Fibroblast of the aortic adventitia (primary cell): ENCODE measurements around the gene CACNB1. TPM values are rescaled to one million over a fixed set of nuclear protein-coding genes. Genes with fewer than 3 reads are reported as not detected.

ENCODE experiments used
- DNase-seq: peaks from one replicate; pipeline ENCODE4 v3.0.0-alpha.2; 2010; ENCODE audit warnings: low read depth
- H3K4me3 ChIP-seq: 2 replicates; pipeline ENCODE4 v1.5.1; 2011; ENCODE audit warnings: low read depth, mild to moderate bottlenecking, control low read depth, low read length, moderate library complexity
- total RNA-seq: library from RNA; depleted of rRNA; stranded (reverse); fragments of >200 nt; gene quantifications from 2 replicates; pipeline ENCODE4 v1.2.3, GENCODE V29; 2012; ENCODE audit warnings: low replicate concordance
- TF ChIP-seq, protein P1 (sequence below): IDR thresholded peaks from 2 replicates; pipeline ENCODE4 v1.5.1; 2011; ENCODE audit warnings: mild to moderate bottlenecking, low read length, control low read depth, inconsistent platforms; ENCODE audit not compliant: insufficient read depth

CACNB1 gene
- total RNA-seq, 1 donor, result 7.0 TPM

DNA sequence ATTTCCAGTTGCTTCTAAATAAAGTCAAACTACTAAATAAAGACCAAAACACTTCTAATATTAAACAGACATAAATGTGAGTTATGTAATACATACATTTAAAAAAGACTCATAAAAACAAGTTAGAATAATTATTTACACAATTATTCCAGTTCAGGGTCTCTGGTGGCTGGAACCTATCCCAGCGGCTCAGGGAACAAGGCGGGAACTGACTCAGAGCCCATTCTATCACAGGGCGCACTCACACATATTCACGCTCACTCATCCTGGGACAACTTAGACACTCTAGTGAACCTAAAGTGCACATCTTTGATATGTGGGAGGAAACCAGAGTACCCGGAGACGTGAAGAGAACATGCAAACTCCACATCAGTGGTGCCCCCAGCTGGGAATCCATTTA, 71.0 kb downstream of the CACNB1 start:
- TF ChIP-seq, protein P1, sequence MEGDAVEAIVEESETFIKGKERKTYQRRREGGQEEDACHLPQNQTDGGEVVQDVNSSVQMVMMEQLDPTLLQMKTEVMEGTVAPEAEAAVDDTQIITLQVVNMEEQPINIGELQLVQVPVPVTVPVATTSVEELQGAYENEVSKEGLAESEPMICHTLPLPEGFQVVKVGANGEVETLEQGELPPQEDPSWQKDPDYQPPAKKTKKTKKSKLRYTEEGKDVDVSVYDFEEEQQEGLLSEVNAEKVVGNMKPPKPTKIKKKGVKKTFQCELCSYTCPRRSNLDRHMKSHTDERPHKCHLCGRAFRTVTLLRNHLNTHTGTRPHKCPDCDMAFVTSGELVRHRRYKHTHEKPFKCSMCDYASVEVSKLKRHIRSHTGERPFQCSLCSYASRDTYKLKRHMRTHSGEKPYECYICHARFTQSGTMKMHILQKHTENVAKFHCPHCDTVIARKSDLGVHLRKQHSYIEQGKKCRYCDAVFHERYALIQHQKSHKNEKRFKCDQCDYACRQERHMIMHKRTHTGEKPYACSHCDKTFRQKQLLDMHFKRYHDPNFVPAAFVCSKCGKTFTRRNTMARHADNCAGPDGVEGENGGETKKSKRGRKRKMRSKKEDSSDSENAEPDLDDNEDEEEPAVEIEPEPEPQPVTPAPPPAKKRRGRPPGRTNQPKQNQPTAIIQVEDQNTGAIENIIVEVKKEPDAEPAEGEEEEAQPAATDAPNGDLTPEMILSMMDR, result no peak
- H3K4me3 ChIP-seq, result no peak overlapping the region
- no peak for DNase-seq

DNA sequence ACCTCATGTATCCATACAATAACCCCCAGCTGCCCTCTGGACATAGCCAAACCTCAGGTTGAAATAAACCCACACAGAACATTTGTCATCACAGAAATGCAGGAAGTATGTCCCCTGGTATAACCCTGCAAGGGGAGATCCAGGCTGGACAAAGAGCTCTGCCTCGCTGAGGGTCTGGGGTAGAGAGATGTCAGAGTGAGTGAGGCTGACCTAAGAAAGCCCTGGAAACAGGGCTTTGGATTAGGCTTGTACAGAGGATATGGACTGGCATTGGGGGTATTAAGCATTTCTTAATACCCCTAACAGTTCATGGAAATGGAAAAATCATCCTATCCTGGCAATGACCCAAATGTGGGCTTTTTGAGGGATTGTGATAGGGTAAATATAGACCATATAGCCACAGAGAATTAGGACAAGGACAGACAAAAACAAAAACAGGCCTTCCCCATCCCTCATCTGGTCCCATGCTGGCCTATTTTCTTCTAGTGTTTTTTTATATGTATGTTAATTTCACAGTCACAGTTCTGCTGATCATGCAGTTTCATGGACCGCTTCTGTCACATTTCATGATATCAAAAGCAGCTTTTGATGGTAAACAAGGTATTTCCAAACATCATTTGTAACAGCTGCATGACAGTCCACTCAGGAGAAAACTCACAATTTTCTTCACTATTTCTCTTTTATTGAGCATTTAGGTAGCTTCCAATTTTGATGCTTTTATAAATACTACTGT, 72.2 kb downstream of the CACNB1 start:
- no peak for DNase-seq
- TF ChIP-seq, protein P1, result no peak
- no peak overlapping the region for H3K4me3 ChIP-seq

DNA sequence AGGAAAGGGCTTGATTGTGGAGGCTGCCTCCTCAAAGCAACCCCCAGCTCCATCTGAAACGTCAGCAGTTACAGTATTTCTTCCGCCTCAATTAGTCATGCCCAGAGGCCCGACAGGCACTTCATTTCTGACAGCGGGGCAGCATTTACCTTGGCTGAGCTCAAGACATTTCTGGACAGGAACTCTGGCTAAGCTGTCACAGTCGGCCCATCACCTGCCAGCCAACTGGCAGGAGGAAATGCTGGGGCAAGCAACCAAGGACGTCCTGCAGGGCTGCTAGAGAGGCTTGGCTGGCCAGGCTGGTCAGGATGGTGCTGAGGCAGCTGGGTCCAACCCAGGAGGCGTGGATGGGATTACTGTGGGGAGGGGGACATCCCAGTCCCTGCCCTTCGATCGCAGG, 73.8 kb downstream of the CACNB1 start:
- TF ChIP-seq, protein P1, result no peak
- DNase-seq, result no peak
- no peak overlapping the region for H3K4me3 ChIP-seq

Other genes starting within 250 kb of the CACNB1 start
- gene FBXO47, start 230.3 kb downstream of the CACNB1 start, total RNA-seq, result under 0.01 TPM in 1 of 2 replicates, not detected in the other
- gene PLXDC1, start 46.0 kb downstream of the CACNB1 start, total RNA-seq, result 3.1 and 3.3 TPM in 2 replicates
- 2.1 TPM in 1 of 2 replicates, not detected in the other for gene ARL5C, start 31.5 kb downstream of the CACNB1 start, total RNA-seq
- 944 and 2,108 TPM in 2 replicates for gene RPL19, start 2.6 kb upstream of the CACNB1 start, total RNA-seq
- 0.18 TPM in 1 of 2 replicates, not detected in the other for gene STAC2, start 28.3 kb upstream of the CACNB1 start, total RNA-seq
- 7.4 and 19.4 TPM in 2 replicates for gene FBXL20, start 204.0 kb upstream of the CACNB1 start, total RNA-seq